Hematopoietic multipotent progenitor cell treated with erythropoietin and hydrocortisone succinate and interleukin-3 and kit ligand, for 8 days (in vitro differentiated cells): ENCODE results near the gene ELSPBP1.
"Not testable (repeated sequence)": the region's sequence is repeated elsewhere in the genome, so short reads cannot be mapped to it uniquely, and the experiment has no call there.

ENCODE experiments used
- DNase-seq: peaks from one replicate; pipeline ENCODE4 v3.0.0-alpha.2; 2015

The ELSPBP1 gene

GRCh38 chr19:47994209-47994802, at the start of gene ELSPBP1:
Gene ELSPBP1 (plus strand): TSS chr19:47994632. CDS start chr19:48008668, 14,036 bp downstream.
- DNase-seq = no peak

DNA sequence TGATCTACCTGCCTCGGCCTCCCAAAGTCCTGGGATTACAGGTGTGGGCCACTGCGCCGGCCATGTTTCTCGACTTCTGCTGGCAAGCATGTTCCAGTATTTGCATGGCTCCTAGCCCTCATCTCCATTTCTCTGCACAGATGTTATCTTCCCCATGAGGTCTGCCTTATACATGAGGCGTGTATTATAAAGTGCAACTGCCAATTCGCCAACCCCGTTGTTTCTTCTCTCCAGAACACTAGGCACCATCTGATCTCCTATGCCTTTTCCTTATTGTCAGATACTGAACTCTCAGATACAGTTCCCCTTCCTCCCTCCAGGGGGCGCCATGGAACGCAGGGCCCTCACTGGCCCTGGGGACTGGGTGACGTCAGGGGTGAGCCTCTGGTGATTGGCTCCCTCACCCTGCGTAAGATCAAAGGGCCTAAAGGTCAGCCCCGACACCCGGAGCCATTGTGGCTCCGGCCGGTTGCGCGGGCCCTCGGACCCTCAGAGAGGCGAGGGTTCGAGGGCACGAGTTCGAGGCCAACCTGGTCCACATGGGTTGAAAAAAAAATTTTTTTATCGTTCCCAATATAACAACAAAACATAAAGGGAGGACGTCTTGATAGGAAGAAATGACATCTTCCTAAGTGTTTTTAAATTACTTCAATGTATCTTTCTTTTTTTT, 44.4 kb upstream of the ELSPBP1 start:
- DNase-seq = not testable (repeated sequence)

- DNase-seq = not testable (repeated sequence)
Measured at GRCh38 chr19:47952132-47952531, 42.3 kb upstream of the ELSPBP1 start.

DNA sequence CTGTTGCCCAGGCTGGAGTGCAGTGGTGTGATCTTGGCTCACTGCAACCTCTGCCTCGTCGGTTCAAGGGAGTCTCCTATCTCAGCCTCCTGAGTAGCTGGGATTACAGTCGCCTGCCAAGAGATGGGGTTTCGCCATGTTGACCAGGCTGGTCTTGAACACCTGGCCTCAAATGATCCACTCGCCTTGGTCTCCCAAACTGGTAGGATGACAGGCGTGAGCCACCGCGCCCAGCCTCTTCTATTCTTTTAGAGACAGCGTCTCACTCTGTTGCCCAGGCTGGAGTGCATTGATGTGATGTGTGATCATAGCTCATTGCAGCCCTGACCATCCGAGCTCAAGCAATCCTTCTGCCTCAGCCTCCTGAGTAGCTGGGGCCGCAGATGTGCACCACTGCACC, 38.5 kb upstream of the ELSPBP1 start:
- not testable (repeated sequence) for DNase-seq

DNA sequence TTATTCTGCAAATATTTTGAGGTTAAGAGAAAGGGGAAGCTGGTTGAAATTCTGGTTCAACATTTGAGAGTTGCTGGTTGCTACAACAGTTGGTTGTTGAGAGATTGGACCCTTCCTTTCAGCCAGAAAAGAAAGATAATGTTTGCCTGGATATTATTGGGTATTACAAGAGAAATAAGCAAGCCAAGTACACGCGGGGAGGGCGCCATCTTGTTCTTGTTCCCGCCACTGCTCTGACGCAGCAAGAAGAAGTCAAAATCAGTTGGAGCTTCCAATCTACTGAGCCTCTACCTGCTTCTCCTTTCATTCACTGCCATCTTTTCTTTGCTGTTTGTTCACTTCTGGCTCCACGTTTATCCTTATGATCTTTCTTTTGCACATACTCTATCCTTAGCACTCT, 20.9 kb upstream of the ELSPBP1 start:
- DNase-seq = no peak

DNA sequence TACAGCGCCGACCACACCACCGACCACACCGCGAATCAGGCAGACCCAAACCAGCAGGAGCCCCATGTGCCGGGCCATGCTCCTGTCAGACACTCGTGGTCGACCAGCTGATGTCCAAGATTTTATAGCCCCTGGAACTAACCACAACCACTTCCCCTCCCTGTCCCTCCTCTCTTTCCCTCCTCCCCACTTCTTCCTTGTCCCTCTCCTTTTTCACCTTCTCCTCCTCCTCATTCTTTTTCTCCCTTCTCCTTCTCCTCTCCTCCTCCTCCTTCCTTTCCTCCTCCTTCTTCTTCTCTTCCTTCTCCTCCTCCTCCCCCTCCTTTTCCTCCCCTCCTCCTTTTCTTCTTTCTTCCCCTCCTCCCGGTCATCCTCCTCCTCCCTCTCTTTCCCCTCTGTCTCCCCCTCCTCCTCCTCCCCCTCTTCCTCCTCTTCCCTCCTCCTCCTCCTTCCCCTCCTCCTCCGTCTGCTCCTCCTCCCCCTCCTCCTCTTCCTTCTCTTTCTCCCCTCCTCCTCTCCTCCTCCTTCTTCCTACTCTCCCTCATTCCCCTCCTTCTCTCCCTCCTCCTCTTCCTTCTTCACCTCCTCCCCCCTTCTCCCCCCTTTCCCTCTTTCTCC, 3.1 kb upstream of the ELSPBP1 start:
- no peak for DNase-seq

- DNase-seq = no peak
Measured at GRCh38 chr19:47992070-47992469, 2.4 kb upstream of the ELSPBP1 start, which contains the start of gene BSPH1. Gene BSPH1 (minus strand): TSS chr19:47992170. CDS start chr19:47992081, 89 bp downstream.

GRCh38 chr19:47996230-47996727, 1.8 kb downstream of the ELSPBP1 start:
- no peak for DNase-seq

DNA sequence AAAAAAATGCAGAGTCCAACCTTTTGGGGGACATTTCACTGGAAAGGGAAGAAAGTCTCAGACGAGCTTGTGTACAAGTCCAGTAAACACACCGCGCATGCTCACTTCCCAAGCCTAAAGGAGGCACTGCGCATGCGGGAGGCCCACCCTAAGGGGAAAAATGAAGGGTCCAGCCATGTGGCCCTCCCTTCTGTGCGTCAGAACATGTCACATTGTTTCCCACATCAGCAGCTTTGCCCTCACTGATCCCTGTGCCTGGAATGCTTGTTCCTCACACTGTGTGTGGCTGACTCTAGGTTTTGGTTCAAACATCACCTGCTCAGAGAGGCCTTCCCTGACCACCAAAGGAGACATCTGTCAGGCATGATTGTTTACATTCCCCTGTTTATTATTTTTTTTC, 4.4 kb downstream of the ELSPBP1 start:
- DNase-seq = no peak

GRCh38 chr19:48000846-48001245, 6.4 kb downstream of the ELSPBP1 start:
- no peak for DNase-seq

DNA sequence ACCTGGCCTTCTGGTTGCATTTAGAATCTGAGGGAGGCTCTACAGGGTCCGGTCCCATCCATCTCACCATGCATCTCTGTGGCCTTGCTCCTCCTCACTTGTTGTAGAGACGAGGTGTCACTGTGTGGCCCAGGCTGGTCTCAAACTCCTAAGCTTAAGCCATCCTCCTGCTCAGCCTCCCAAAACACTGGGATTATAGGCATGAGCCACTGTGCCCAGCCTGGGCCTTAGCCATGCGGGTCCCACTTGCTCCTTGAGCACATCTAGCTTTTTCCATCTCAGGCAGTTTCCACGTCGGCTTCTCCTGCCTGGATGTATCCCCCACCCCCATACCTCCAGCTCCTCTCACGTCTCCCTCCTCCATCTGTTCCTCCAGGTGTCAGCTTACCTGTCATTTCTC, 9.8 kb downstream of the ELSPBP1 start:
- no peak for DNase-seq

DNA sequence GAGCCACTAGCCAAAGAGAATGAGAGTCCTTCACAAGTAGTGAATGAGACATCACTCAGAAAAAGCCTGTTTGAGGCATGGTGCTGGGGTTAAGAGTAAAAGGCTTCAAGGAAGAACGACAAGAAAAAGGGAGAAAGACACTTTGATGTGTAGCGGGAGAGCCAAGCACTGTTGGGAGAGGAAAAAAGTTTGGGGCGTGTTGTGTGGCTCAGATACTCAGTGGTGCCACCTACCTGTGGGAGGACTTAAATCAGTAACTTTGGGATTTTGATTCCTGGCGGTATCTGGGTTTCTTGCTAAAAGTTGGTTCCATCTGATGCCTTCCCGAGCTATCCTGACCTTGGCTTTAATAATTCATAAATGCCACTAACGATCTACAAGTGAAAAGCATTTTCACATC, 12.3 kb downstream of the ELSPBP1 start:
- peak; percentile 2 for DNase-seq

- no peak for DNase-seq
Measured at GRCh38 chr19:48010932-48011758, 16.7 kb downstream of the ELSPBP1 start.

DNA sequence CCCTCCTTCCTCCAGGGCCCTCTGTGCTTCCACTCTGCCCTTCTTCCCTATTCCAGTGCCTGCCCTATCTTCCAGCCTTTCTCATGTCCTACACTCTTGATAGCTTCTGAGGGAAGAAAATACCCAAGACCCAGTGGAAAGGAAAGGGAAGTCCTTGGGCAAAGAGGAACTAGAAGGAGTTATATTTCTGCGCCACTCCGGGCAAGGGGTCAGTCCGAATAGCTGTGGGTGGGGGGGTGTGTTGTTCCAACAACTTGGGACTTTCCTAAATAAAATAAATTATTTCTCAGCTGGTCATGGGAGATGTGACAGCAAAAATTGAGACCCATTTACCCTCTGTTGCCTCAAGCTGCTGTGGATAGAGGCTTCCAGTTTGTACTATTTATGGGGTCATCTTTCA, 26.3 kb downstream of the ELSPBP1 start:
- no peak for DNase-seq

DNA sequence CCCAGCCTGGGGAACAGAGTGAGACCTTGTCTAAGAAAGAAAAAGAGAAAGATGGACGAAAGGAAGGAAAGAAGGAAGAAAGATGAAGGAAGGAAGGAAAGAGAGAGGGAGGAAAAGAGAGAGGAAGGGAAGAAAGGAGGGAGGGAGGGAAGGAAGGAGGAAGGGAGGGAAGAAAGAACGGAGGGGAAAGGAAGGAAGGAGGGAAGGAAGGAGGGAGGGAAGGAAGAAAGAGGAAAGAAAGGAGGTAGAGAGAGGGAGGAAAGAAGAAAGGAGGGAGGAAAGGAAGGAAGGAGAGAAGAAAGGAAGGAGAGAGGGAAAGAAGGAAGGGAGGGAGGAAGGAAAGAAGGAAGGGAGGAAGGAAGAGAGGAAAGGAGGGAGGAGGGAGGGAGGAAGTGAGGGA, 28.6 kb downstream of the ELSPBP1 start:
- DNase-seq = no peak

GRCh38 chr19:48023518-48023917, 29.1 kb downstream of the ELSPBP1 start:
- no peak for DNase-seq

GRCh38 chr19:48025480-48025879, 31.0 kb downstream of the ELSPBP1 start:
- DNase-seq = no peak

DNA sequence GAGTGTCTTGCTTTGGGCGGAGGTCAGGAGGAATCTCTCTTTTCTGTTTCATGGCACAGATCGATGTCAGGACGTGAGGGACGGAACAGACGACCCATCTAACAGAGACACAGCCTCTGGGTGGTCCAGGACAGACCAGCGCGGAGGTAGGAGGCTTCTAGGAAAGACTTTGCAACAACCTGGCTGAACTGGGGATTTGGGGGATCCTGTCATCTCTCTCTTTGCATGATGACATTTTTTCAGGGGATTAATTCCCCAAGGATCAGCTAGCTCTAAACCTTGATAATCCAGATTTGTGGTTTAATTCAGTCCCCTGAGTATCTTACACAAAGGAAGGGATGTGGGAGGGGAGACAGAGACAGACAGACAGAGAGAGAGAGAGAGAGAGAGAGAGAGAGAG, 35.0 kb downstream of the ELSPBP1 start:
- DNase-seq = no peak

GRCh38 chr19:48030073-48030472, 35.6 kb downstream of the ELSPBP1 start:
- DNase-seq = no peak

GRCh38 chr19:48033604-48034003, 39.2 kb downstream of the ELSPBP1 start:
- DNase-seq = no peak

DNA sequence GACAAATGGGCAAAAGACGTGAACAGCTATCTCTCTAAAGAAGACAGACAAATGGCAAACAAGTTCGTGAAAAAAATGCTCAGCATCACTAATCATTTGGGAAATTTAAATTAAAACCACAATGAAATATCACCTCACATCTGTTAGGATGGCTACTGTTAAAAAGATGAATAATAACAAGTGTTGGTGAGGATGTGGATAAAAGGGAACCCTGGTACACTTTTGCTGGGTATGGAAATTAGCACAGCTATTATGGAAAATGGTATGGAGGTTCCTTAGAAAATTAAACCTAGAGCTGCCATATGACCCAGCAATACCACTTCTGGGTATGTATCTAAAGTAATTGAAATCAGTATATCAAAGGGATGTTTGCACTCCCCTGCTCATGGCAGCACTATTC, 42.3 kb downstream of the ELSPBP1 start:
- DNase-seq = no peak

DNA sequence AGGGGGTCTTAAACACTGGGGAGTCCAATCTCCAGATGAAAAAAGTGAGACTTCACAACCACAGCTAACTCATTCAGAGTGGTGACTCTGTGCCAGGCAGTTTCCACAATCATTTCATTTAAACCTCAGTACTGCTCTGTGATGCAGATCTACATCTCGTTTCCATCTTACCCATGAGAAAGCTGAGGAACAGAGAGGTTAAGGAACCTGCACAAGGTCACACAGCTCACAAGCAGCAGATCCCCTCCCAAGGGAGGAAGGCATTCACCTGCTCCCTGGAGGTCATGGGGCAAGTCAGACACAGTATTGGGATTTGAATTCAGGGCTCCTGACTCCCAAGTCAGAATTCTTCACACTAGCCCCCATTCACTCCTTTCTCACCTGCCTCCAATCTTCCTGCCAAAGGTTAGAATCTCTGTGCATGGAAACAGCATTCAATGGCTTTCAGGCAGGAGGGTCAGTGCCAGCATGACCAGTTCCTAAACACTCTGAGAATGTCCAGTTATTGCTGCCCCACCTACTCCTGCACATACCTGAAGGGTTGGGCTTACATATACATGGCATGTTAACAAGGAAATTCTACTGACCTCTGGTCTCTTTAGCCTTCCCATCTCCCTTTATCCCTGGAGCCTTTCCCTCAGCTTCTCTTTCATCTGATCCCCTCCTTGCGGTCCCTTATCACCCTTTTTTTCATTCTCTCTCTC, 47.6 kb downstream of the ELSPBP1 start:
- no peak for DNase-seq
